DMS153 treated with DMSO at 0.1 percent for 48 hours (cell line): ENCODE data around the gene SPATA2L.

ENCODE experiments used
- DNase-seq: peaks from one replicate; lab custom pipeline; 2025; ENCODE audit not compliant: unreplicated experiment; lab: John Stamatoyannopoulos, UW

SPATA2L gene

GRCh38 chr16:89729293-89729692, 27.8 kb upstream of the SPATA2L start:
- DNase-seq: no peak

- no peak for DNase-seq
Observed at GRCh38 chr16:89727406-89728120, 26.1 kb upstream of the SPATA2L start.

DNA sequence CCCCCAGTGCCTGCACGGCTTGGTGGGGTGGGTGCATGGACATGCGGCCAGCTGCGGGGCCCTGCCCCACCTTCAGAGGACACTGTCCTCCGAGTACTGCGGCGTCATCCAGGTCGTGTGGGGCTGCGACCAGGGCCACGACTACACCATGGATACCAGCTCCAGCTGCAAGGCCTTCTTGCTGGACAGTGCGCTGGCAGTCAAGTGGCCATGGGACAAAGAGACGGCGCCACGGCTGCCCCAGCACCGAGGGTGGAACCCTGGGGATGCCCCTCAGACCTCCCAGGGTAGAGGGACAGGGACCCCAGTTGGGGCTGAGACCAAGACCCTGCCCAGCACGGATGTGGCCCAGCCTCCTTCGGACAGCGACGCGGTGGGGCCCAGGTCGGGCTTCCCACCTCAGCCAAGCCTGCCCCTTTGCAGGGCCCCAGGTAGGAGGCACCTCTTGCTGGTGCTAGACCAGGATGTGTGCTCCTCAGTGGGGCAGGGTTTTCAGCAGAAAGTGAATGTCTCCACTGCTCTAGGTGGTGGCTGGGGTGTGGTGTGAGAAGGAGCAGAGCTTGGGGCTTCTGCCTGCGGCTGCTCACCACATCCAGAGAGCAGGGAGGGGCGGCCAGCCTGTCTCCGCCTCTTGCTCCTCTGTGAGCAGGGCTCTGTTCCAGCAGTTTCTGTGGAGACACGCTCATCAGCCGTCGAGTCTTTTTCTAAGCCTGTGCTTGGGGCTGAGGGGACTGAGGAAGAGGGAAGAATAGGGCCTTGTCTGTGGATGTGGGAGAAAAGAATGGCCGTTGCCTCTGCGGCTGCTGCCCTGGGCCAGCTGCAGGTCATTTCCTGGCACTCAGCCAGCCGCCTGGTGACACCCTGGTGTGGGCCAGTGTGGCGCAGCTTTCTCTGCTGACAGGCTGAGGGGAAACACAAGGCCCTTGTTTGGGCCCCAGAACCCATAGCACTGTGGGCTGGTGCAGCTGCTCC, 22.1 kb upstream of the SPATA2L start:
- DNase-seq: no peak

DNA sequence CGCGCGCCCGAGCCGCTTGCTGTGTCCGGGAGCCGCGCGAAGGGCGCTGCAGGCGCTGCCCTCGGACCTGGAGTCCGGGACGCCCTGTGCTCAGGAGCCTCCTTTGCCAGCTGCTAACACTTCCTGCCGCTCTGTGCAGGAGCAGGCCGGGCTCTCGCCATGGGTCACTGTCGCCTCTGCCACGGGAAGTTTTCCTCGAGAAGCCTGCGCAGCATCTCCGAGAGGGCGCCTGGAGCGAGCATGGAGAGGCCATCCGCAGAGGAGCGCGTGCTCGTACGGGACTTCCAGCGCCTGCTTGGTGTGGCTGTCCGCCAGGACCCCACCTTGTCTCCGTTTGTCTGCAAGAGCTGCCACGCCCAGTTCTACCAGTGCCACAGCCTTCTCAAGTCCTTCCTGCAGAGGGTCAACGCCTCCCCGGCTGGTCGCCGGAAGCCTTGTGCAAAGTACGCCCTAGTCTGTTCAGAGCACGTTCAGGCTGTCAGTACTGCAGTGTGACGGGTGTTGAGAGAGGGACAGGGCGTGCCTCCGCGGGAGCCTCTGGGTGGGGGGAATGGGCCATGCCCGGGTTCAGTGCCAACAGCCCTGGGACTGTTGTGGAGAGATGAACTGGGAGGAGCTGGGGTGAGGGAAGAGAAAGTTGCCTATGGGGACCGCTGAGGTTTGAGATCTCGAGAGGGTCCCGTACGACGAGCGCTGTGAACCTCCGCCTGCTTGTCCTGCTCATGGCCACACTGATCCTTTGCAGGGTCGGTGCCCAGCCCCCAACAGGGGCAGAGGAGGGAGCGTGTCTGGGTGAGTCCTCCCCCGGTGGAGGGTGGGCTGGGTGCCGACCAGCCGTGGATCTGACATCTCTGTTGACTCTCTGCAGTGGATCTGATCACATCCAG, 21.1 kb upstream of the SPATA2L start:
- DNase-seq: no peak

DNA sequence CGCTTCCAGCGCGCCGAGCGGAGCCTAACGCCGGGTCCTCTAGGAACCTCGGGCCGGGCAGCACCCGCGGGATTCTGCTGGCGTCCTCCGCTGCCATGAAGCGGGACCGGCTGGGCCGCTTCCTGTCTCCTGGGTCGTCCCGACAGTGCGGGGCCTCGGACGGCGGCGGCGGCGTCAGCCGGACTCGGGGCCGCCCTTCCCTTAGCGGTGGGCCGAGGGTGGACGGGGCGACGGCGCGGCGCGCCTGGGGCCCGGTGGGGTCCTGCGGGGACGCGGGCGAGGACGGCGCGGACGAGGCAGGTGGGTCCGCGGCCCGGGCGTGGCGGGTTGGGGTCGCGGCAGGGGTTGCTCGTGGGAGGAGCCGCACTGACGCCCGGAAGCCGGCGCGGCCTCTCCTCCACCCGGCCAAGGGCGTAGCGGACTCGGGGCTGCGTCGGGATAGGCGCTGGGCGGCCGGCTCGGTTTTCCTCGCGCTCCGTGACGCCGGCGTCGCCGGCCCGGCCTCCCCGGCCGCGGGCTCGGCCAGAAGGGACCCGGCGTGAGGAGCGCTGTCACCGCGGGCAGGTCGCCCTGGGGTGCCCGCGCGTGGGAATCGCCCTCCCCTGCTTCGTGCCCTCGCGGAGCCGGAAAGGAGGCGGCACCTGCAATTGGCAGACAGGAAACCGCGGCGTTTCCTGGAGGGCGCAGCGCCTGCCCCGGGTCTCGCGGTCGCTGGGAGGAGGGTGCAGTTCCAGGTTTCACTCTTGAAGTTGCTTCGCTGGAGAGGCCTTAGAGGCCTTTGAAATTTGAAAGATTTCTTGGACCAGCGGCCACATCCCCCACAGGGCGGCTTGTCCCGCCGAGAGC, 20.3 kb upstream of the SPATA2L start:
- peak; percentile 36 for DNase-seq

- peak; percentile 21 for DNase-seq
Observed at GRCh38 chr16:89720813-89721545, 19.5 kb upstream of the SPATA2L start, which contains the start of the genes VPS9D1 and ZNF276. Gene VPS9D1 (minus strand): TSS chr16:89720898. CDS start chr16:89720861, 37 bp downstream. Gene ZNF276 (plus strand): TSS chr16:89721537. CDS start chr16:89721641, 104 bp downstream.

DNA sequence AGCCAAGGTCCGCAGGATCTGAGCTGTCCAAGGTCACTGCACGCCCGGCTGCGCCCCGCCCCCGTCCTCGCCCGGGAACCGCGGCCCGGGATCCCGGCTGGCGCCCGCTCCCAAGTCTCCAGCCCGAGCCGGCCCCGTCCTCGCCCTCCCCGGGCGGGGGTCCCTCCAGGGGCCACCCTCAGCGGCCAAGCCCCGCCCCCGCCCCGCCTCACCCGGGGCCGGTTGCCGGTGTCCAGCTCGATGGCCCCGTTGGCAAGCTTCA, 19.0 kb upstream of the SPATA2L start:
- no peak for DNase-seq

DNA sequence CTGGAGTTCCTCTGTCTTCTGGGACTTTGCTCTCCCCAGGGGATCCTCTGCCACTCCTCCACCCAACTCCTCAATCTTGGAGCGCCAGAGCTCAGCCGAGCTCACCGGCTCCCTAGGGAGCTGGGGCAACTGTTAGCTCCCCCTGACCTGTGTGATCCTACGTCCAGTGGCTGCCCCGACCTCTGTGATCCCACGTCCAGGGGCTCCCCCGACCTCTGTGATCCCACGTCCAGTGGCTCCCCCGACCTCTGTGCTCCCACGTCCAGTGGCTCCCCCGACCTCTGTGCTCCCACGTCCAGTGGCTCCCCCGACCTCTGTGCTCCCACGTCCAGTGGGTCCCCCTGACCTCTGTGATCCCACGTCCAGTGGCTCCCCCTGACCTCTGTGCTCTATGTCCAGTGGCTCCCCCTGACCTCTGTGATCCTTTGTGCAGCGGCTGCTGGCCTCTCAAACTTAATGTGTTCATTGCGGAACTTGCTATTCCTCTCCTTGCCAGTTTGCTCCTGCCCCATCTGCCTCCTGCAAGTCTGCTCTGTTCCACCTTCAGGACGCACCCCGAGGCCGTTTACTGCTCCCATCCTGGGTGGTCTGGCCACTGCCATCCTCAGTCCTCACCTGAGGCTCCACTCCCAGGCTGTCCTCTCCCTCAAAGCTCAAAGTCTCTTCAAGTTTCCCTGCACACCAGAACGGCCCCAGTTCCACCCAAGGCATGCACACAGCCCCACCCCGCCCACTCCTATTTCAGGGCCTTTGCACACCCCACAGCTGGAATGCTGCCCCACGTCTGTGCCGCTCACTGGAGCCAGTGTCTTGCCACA, 16.4 kb upstream of the SPATA2L start:
- DNase-seq: no peak

DNA sequence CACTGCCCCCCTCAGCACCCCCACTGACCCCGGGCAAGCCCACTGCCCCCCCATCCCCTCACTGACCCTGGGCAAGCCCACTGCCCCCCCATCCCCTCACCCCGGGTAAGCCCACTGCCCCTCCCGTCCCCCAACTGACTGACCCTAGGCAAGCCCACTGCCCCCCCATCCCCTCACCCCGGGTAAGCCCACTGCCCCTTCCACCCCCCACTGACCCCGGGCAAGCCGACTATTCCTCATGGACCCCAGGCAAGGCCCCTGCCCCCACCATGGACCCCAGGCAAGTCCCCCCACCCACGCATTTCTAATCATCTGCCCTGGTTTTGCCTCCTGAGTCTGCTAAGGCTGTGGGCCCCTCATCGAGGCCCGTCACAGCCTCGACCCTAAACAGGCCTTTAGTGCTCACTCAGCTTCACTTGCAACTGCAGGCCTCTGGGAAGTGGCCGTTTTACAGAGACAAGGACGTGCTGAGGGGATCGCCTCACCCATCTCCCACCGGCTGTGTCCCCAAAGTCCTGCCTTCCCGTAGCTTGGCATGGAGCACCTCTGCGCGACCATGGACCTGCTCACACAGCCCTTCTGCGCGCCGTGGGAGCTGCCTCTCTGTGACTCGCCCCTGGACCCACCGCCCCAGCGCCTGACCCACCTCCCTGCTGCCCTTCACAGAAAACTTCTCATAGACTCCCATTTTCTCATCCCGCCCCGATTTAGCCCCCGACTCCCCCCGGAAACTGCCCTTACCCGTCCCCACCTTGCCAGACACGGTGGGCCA, 15.6 kb upstream of the SPATA2L start:
- no peak for DNase-seq

DNA sequence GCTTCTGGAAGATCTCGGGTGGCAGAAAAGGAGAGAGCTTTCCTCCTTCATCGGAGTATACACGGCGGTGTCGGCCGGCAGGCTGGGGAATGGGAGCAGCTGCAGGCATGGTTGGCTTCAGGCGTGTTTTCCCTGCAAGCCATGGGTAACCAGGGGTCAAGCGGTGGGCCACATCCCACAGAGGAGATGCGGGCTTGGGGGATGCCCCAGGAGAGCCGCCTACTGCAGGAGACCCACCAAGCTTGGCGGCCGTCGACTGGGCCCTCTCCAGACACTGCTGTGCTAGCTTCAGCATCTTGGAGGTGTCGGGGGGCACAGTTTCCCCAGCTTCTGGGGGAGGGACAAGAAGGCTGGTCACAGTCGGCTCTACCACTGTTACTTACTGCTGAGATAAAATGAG, 15.0 kb upstream of the SPATA2L start:
- no peak for DNase-seq

DNA sequence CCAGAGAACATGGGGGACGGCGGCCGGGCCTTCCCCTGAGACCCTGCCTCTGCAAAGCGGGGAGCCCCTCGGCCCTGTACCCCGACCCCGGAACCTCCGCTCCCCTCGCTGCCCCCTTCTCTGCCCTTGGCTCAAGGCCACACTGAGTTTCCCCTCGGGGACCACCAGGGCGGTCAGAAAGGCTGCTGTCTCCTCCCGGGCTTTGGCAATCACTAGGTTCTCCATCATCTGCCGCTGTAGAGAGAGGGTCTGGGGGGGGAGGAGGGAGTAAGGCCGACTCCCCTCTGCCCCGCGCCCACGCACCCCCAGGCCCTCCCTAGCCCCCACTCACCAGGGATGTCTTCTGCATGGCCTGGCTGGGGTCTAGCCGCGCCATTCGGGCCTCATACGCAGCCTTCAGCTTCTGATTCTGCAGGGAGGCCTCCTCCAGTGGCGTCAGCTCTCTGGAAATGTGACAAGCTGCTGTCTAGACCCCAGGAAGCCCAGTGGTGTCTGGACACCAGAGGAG, 10.8 kb upstream of the SPATA2L start:
- no peak for DNase-seq

DNA sequence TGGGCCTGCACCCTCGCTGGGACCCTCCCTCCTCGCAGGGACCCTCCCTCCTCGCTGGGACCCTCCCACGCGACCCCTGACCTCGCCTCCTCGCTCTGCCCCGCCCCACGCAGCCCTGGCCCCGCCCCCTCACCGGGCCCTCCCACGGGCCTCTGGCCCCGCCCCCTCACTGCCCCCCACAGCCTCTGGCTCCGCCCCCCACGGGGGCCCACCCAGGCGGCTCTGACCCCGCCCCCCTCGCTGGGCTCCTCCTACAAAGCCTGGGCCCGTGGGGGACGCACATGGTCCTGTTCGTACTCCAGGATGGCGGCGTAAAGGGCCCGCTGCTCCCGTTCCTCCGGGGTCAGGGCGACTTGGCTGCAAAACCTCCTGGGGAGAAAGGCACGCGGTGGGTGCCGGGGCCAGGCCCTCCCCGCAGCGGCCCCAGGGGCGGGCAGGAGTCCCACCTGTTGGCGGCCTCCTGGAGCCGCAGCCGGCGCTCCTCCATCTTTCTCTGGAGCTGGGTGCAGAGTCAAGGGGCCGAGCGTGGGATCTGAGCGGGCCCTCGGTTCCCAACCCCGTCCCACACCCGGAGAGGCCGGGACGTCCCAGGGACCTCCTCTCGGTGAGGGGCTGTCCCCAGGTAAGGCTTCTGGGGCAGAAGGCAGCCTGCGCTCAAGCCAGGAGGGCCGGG, 10.2 kb upstream of the SPATA2L start:
- DNase-seq: no peak

- DNase-seq: no peak
Observed at GRCh38 chr16:89710709-89711564, 9.4 kb upstream of the SPATA2L start.

GRCh38 chr16:89709716-89710432, 8.4 kb upstream of the SPATA2L start:
- DNase-seq: no peak

DNA sequence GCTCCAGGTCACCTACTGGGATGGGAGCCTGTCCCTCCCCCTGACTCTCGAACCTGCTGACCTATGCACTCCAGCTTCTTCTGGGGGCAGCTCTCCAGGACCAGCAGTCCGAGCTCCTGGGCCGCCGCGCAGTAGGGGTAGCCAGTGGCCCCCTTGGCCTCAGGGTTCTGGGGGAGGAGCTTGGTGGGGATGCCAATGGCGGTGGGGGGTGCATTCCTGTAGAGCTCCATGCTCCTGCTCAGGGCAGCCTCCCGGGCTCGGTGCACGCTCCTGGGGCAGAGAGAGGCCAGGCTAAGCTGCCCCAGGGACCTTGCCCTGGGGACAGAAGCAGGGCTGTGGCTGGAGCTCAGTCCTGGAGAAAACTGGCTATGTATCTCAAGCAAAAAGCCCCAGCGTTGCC, 7.7 kb upstream of the SPATA2L start:
- no peak for DNase-seq

DNA sequence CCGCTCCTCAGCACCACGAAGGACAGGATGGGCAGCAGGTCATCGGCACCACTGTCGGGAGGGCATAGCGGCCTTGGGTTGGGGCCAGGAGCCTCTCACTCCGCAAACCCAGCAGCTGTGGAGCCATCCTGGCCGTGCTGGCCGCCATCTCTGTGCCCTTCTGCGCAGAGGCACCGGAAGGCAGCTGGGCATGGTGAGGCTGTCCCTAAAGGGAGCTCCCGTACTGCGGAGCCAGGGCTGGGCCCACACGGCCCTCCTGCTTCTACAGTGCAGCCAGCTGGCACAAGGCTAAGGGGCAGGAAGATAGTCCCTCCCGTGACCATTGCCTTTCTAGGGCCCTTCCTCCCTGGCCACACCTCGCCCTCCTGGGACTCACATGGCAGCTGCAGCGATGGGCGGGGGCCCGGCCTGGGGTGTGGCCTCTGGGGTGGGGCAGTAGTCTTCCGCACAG, 7.0 kb upstream of the SPATA2L start:
- no peak for DNase-seq
